Liver (tissue), 9 donors: ENCODE data around the gene NARS2. TPM values are rescaled to one million over a fixed set of nuclear protein-coding genes. Genes with fewer than 3 reads are reported as not detected.

ENCODE experiments used
- DNase-seq: peaks from one replicate; pipeline ENCODE4 v3.0.0-alpha.2; 2017; ENCODE audit warnings: low spot score
- H3K27ac ChIP-seq, 2 donors: one replicate each; pipeline ENCODE4 v1.7.0; 2013; ENCODE audit warnings: inconsistent platforms in 2 of 2, low read length in 2 of 2, control low read depth in 1 of 2, low read depth in 1 of 2, mild to moderate bottlenecking in 1 of 2
- H3K27me3 ChIP-seq, 4 donors: one replicate each; pipeline versions ENCODE4 v1.6.1 to v1.7.0; 2013; ENCODE audit warnings: low read length in 3 of 4, inconsistent platforms in 1 of 4, mild to moderate bottlenecking in 1 of 4, moderate library complexity in 1 of 4; ENCODE audit not compliant: control insufficient read depth in 4 of 4, insufficient read depth in 4 of 4
- H3K36me3 ChIP-seq, 4 donors: one replicate each; pipeline versions ENCODE4 v1.6.1 to v1.7.0; 2013; ENCODE audit warnings: low read length in 3 of 4, mild to moderate bottlenecking in 3 of 4, low read depth in 1 of 4, moderate library complexity in 1 of 4; ENCODE audit not compliant: control insufficient read depth in 4 of 4, insufficient read depth in 3 of 4
- H3K4me1 ChIP-seq, 4 donors: one replicate each; pipeline versions ENCODE4 v1.6.1 to v1.7.0; 2013; ENCODE audit warnings: low read length in 3 of 4, mild to moderate bottlenecking in 3 of 4, moderate library complexity in 1 of 4; ENCODE audit not compliant: control insufficient read depth in 4 of 4, insufficient read depth in 4 of 4
- H3K4me3 ChIP-seq, 3 donors: one replicate each; pipeline versions ENCODE4 v1.6.1 to v1.7.0; 2013; ENCODE audit warnings: low read length in 3 of 3, control low read depth in 1 of 3, low read depth in 1 of 3, mild to moderate bottlenecking in 1 of 3
- H3K9ac ChIP-seq, 2 donors: one replicate each; pipeline ENCODE4 v1.7.0; 2013; ENCODE audit warnings: low read length in 2 of 2, mild to moderate bottlenecking in 2 of 2, moderate library complexity in 2 of 2, control low read depth in 1 of 2, low read depth in 1 of 2
- H3K9me3 ChIP-seq, 4 donors: one replicate each; pipeline versions ENCODE4 v1.6.1 to v1.7.0; 2013; ENCODE audit warnings: low read length in 3 of 4; ENCODE audit not compliant: control insufficient read depth in 4 of 4
- ATF3 ChIP-seq: IDR thresholded peaks from 2 replicates; pipeline ENCODE4 v1.6.1; 2016; ENCODE audit warnings: antibody characterized with exemption
- CTCF ChIP-seq: fragments of 150-350 bp; IDR thresholded peaks from 2 replicates; pipeline ENCODE4 v1.5.1; 2017; ENCODE audit warnings: improper control_type of control experiment, low read depth, low read length; ENCODE audit not compliant: missing input control
- EGR1 ChIP-seq, 2 donors: IDR thresholded peaks; 2 replicates each; pipeline ENCODE4 v1.6.1; 2016 to 2018; ENCODE audit warnings: antibody characterized with exemption in 2 of 2, low read depth in 2 of 2
- FOXA1 ChIP-seq: IDR thresholded peaks from 2 replicates; pipeline ENCODE4 v1.6.1; 2016; ENCODE audit warnings: antibody characterized with exemption
- FOXA2 ChIP-seq: IDR thresholded peaks from 2 replicates; pipeline ENCODE4 v1.6.1; 2016; ENCODE audit warnings: antibody characterized with exemption
- HNF4A ChIP-seq, 2 donors: conservative IDR thresholded peaks; 2 replicates each; pipeline ENCODE4 v1.6.1; 2016; ENCODE audit warnings: antibody characterized with exemption in 2 of 2, mild to moderate bottlenecking in 2 of 2
- HNF4G ChIP-seq: IDR thresholded peaks from 2 replicates; pipeline ENCODE4 v1.6.1; 2016; ENCODE audit warnings: antibody characterized with exemption
- JUND ChIP-seq, 2 donors: IDR thresholded peaks; 2 replicates each; pipeline ENCODE4 v1.6.1; 2016; ENCODE audit warnings: antibody characterized with exemption in 2 of 2
- MAX ChIP-seq: IDR thresholded peaks from 2 replicates; pipeline ENCODE4 v1.6.1; 2016; ENCODE audit warnings: antibody characterized with exemption
- NR2F2 ChIP-seq: IDR thresholded peaks from 2 replicates; pipeline ENCODE4 v1.6.1; 2016; ENCODE audit warnings: antibody characterized with exemption
- RAD21 ChIP-seq, 2 donors: IDR thresholded peaks; 2 replicates each; pipeline ENCODE4 v1.6.1; 2016; ENCODE audit warnings: antibody characterized with exemption in 2 of 2, mild to moderate bottlenecking in 2 of 2
- REST ChIP-seq: IDR thresholded peaks from 2 replicates; pipeline ENCODE4 v1.6.1; 2016; ENCODE audit warnings: antibody characterized with exemption, mild to moderate bottlenecking
- RXRA ChIP-seq, 2 donors: IDR thresholded peaks; 2 replicates each; pipeline ENCODE4 v1.6.1; 2017 to 2018; ENCODE audit warnings: antibody characterized with exemption in 2 of 2, mild to moderate bottlenecking in 1 of 2
- SP1 ChIP-seq: IDR thresholded peaks from 2 replicates; pipeline ENCODE4 v1.6.1; 2018; ENCODE audit warnings: antibody characterized with exemption, mild to moderate bottlenecking
- ZBTB33 ChIP-seq: IDR thresholded peaks from 2 replicates; pipeline ENCODE4 v1.6.1; 2016; ENCODE audit warnings: antibody characterized with exemption
- WGBS: extraction: QIAGEN DNeasy Blood & Tissue Kit; methylation state at CpG from one replicate; pipeline ENCODE4 v1.1.7; 2013; 5-methylcytosine and 5-hydroxymethylcytosine counted together
- polyA plus RNA-seq, 2 donors: library from polyadenylated mRNA; stranded (reverse) in 1 of 2; unstranded in 1 of 2; fragments of 200-250 nt in 1 of 2; fragments of >200 nt in 1 of 2; fragmentation: Nextera tagmentation in 1 of 2; extraction: Ambion mirVana in 1 of 2; gene quantifications; one replicate each; pipeline versions ENCODE4 v1.2.1 to v1.2.3, GENCODE V29; 2013 to 2015
- total RNA-seq, 2 donors: library from RNA; depleted of rRNA; stranded (reverse); fragments of >200 nt; gene quantifications; one replicate each; pipeline ENCODE4 v1.2.3, GENCODE V29; 2014
- donor health status: healthy.
- donor health status: healthy.
- donor health status: healthy.
- donor health status: healthy.
- donor health status: healthy.

The NARS2 gene
- total and polyA plus RNA-seq, 4 donors: 10.4 to 19.4 (median 11.8) TPM

- 94% methylated on average over 1 of the region's 1 CpG for WGBS
- peaks cover 0 to 1% (median 0%) of the 10 kb centered on the region in 4 donors for H3K36me3 ChIP-seq
Measured at GRCh38 chr11:78432956-78433355, 141.7 kb downstream of the NARS2 start.

GRCh38 chr11:78432058-78432515 lies 142.6 kb downstream of the NARS2 start:
- Histone ChIP-seq H3K9ac (no peak overlapping the region), H3K9me3 (no peaks in the 10 kb centered on the region), H3K36me3 (no peaks in the 10 kb centered on the region), H3K4me1 (no peaks in the 10 kb centered on the region), H3K27me3 (no peaks in the 10 kb centered on the region), H3K27ac (no peak overlapping the region), H3K4me3 (no peak overlapping the region)
- no peak for DNase-seq
- WGBS: 91% methylated on average over 4 of the region's 4 CpGs
- no peak for TF ChIP-seq SP1
- TF ChIP-seq ATF3: no peak
- TF ChIP-seq CTCF: peak; percentile 31
- TF ChIP-seq RXRA (IDR thresholded peaks at IDR 0.05): no peak
- no peak for TF ChIP-seq EGR1 (IDR thresholded peaks at IDR 0.05; ENCODE audit: low read depth in 2 of 2)
- no peak for TF ChIP-seq NR2F2
- TF ChIP-seq REST: no peak
- no peak for TF ChIP-seq HNF4A (conservative IDR thresholded peaks at IDR 0.05)
- no peak for TF ChIP-seq MAX
- TF ChIP-seq JUND (IDR thresholded peaks at IDR 0.05): no peak
- TF ChIP-seq RAD21 (IDR thresholded peaks at IDR 0.05): peak; percentile 57 to 65
- no peak for TF ChIP-seq FOXA1
- TF ChIP-seq HNF4G: no peak
- no peak for TF ChIP-seq FOXA2

More at GRCh38 chr11:78432956-78433355, 141.7 kb downstream of the NARS2 start:
- H3K9ac ChIP-seq: no peak overlapping the region
- no peaks in the 10 kb centered on the region for H3K27me3 ChIP-seq
- TF ChIP-seq ZBTB33 (no peak), NR2F2 (peak; percentile 37), CTCF (no peak), EGR1 (IDR thresholded peaks at IDR 0.05; ENCODE audit: low read depth in 2 of 2) (no peak), RXRA (IDR thresholded peaks at IDR 0.05) (no peak), ATF3 (no peak)
- H3K9me3 ChIP-seq: no peaks in the 10 kb centered on the region
- H3K27ac ChIP-seq: no peak overlapping the region
- no peaks in the 10 kb centered on the region for H3K4me1 ChIP-seq
- no peak for DNase-seq
- H3K4me3 ChIP-seq: no peak overlapping the region
